SK-N-SH (cell line): ENCODE results near the gene IL1R1.
"Not testable (repeated sequence)": the region's sequence is repeated elsewhere in the genome, so short reads cannot be mapped to it uniquely, and the experiment has no call there.

Source experiments
- EZH2phosphoT487 ChIP-seq: fragments of 200-600 bp; sonication (generic); IDR thresholded peaks from 2 replicates; pipeline ENCODE4 v1.6.1; 2017; ENCODE audit warnings: low read depth, mixed run types, mild to moderate bottlenecking, antibody characterized with exemption, moderate library complexity, borderline replicate concordance
- FOSL2 ChIP-seq: IDR thresholded peaks from 2 replicates; pipeline ENCODE4 v1.4.0; 2012; ENCODE audit warnings: low read depth, mild to moderate bottlenecking, moderate library complexity, borderline replicate concordance
- POLR2AphosphoS5 ChIP-seq: IDR thresholded peaks from 2 replicates; pipeline ENCODE4 v1.6.1; 2012; ENCODE audit warnings: low read depth, low read length
- RAD21 ChIP-seq: IDR thresholded peaks from 2 replicates; pipeline ENCODE4 v1.6.1; 2012; ENCODE audit warnings: mild to moderate bottlenecking, low read length
- RCOR1 ChIP-seq: fragments of 150-350 bp; IDR thresholded peaks from 2 replicates; pipeline ENCODE4 v1.6.1; 2017; ENCODE audit warnings: antibody characterized with exemption, low read length
- USF2 ChIP-seq: fragments of 150-350 bp; IDR thresholded peaks from 2 replicates; pipeline ENCODE4 v1.6.1; 2017; ENCODE audit warnings: antibody characterized with exemption, low read length, low read depth, borderline replicate concordance
- TF ChIP-seq, protein P1 (sequence below): IDR thresholded peaks from 2 replicates; pipeline ENCODE4 v1.4.0; 2012; ENCODE audit warnings: low read depth
- TF ChIP-seq, protein P2 (sequence below): fragments of 200-600 bp; sonication (generic); IDR thresholded peaks from 2 replicates; pipeline ENCODE4 v1.6.1; 2017; ENCODE audit warnings: antibody characterized with exemption, mild to moderate bottlenecking, moderate library complexity
- TF ChIP-seq, protein P3 (sequence below): fragments of 150-350 bp; IDR thresholded peaks from 2 replicates; pipeline ENCODE4 v1.6.1; 2016; ENCODE audit warnings: mild to moderate bottlenecking, low read depth, low read length

DNA sequence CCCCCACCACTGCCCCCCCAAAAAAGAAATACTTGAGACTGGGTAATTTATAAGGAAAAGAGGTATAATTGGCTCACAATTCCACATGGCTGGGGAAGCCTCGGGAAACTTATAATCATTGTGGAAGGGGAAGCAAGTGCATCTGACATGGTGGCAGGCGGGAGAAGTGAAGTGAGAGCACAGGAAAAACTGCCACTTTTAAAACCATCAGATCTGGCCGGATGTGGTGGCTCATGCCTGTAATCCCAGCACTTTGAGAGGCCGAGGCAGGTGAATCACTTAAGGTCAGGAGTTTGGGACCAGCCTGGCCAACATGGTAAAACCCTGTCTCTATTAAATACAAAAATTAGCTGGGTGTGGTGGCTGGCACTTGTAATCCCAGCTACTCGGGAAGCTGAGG lies 18.1 kb upstream of the IL1R1 start:
- TF ChIP-seq, protein P1, sequence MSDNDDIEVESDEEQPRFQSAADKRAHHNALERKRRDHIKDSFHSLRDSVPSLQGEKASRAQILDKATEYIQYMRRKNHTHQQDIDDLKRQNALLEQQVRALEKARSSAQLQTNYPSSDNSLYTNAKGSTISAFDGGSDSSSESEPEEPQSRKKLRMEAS: not testable (repeated sequence)
- TF ChIP-seq, protein P2, sequence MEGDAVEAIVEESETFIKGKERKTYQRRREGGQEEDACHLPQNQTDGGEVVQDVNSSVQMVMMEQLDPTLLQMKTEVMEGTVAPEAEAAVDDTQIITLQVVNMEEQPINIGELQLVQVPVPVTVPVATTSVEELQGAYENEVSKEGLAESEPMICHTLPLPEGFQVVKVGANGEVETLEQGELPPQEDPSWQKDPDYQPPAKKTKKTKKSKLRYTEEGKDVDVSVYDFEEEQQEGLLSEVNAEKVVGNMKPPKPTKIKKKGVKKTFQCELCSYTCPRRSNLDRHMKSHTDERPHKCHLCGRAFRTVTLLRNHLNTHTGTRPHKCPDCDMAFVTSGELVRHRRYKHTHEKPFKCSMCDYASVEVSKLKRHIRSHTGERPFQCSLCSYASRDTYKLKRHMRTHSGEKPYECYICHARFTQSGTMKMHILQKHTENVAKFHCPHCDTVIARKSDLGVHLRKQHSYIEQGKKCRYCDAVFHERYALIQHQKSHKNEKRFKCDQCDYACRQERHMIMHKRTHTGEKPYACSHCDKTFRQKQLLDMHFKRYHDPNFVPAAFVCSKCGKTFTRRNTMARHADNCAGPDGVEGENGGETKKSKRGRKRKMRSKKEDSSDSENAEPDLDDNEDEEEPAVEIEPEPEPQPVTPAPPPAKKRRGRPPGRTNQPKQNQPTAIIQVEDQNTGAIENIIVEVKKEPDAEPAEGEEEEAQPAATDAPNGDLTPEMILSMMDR: not testable (repeated sequence)
- not testable (repeated sequence) for TF ChIP-seq POLR2AphosphoS5, EZH2phosphoT487, RAD21, RCOR1, FOSL2, USF2
- TF ChIP-seq, protein P3, sequence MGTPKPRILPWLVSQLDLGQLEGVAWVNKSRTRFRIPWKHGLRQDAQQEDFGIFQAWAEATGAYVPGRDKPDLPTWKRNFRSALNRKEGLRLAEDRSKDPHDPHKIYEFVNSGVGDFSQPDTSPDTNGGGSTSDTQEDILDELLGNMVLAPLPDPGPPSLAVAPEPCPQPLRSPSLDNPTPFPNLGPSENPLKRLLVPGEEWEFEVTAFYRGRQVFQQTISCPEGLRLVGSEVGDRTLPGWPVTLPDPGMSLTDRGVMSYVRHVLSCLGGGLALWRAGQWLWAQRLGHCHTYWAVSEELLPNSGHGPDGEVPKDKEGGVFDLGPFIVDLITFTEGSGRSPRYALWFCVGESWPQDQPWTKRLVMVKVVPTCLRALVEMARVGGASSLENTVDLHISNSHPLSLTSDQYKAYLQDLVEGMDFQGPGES: not testable (repeated sequence)
